Naive thymus-derived CD4-positive, alpha-beta T cell (primary cell): ENCODE data around the gene CHAT. TPM values are rescaled to one million over a fixed set of nuclear protein-coding genes. Genes with fewer than 3 reads are reported as not detected.

Experiments used
- ATAC-seq: fragments of 150-1000 bp; cut with Tn5 transposase; 2 replicates; pipeline ENCODE4 v1.10.0; 2021; ENCODE audit warnings: mild to moderate bottlenecking, moderate library complexity
- CTCF ChIA-PET: fragments of 350-600 bp; sonication (Branson Sonifier 250); formaldehyde crosslinking; loops from one replicate; lab custom pipeline; 2021; ENCODE audit warnings: antibody characterized with exemption; lab: Charles Lee
- POLR2A ChIA-PET: fragments of 350-600 bp; sonication (Branson Sonifier 250); formaldehyde crosslinking; loops from one replicate; lab custom pipeline; 2021; ENCODE audit warnings: antibody characterized with exemption, inconsistent platforms; lab: Charles Lee
- DNase-seq, 9 donors: peaks; one replicate each; pipeline versions ENCODE4 v3.0.0 to v3.0.0-alpha.2; 2020 to 2022; ENCODE audit warnings: mixed read lengths in 1 of 9
- H3K27ac ChIP-seq: one replicate; pipeline ENCODE4 v1.7.0; 2013; ENCODE audit warnings: mild to moderate bottlenecking, low read depth, low read length, moderate library complexity
- H3K27me3 ChIP-seq, 2 donors: one replicate each; pipeline ENCODE4 v1.7.0; 2013; ENCODE audit warnings: low read length in 2 of 2, mild to moderate bottlenecking in 2 of 2, moderate library complexity in 2 of 2; ENCODE audit not compliant: control insufficient read depth in 2 of 2, insufficient read depth in 2 of 2
- H3K36me3 ChIP-seq, 3 experiments: 1 replicate in 2 of 3; 2 replicates in 1 of 3; pipeline ENCODE4 v1.7.0; 2013; ENCODE audit warnings: low read length in 3 of 3, mild to moderate bottlenecking in 3 of 3, moderate library complexity in 1 of 3; ENCODE audit not compliant: insufficient read depth in 3 of 3, control insufficient read depth in 2 of 3
- H3K4me1 ChIP-seq, 2 donors: one replicate each; pipeline ENCODE4 v1.7.0; 2013; ENCODE audit warnings: low read length in 2 of 2, mild to moderate bottlenecking in 2 of 2, moderate library complexity in 1 of 2; ENCODE audit not compliant: control insufficient read depth in 2 of 2, insufficient read depth in 2 of 2
- H3K4me3 ChIP-seq: 2 replicates; pipeline ENCODE4 v1.7.0; 2013; ENCODE audit warnings: mild to moderate bottlenecking, low read length
- H3K9me3 ChIP-seq, 3 experiments: 1 replicate in 2 of 3; 2 replicates in 1 of 3; pipeline ENCODE4 v1.7.0; 2013; ENCODE audit warnings: low read length in 3 of 3; ENCODE audit not compliant: control insufficient read depth in 2 of 3
- H3K27ac Mint-ChIP-seq, 9 donors: one replicate each; pipeline ENCODE4 v1.8.0; 2020 to 2022; ENCODE audit warnings: mixed read lengths in 9 of 9, mild to moderate bottlenecking in 8 of 9, moderate library complexity in 5 of 9, inconsistent platforms in 2 of 9
- H3K27me3 Mint-ChIP-seq, 5 donors: one replicate each; pipeline ENCODE4 v1.8.0; 2021 to 2022; ENCODE audit warnings: mixed read lengths in 5 of 5, mild to moderate bottlenecking in 1 of 5
- H3K36me3 Mint-ChIP-seq, 5 donors: one replicate each; pipeline ENCODE4 v1.8.0; 2020 to 2022; ENCODE audit warnings: mixed read lengths in 5 of 5, mild to moderate bottlenecking in 3 of 5, inconsistent platforms in 1 of 5
- H3K4me1 Mint-ChIP-seq, 7 donors: one replicate each; pipeline ENCODE4 v1.8.0; 2020 to 2022; ENCODE audit warnings: mixed read lengths in 7 of 7, mild to moderate bottlenecking in 3 of 7, inconsistent platforms in 1 of 7
- H3K4me3 Mint-ChIP-seq, 10 donors: one replicate each; pipeline ENCODE4 v1.8.0; 2020 to 2022; ENCODE audit warnings: mild to moderate bottlenecking in 10 of 10, mixed read lengths in 10 of 10, moderate library complexity in 6 of 10, inconsistent platforms in 2 of 10
- H3K9me3 Mint-ChIP-seq, 11 donors: one replicate each; pipeline ENCODE4 v1.8.0; 2020 to 2022; ENCODE audit warnings: mixed read lengths in 11 of 11, mild to moderate bottlenecking in 4 of 11, inconsistent platforms in 1 of 11, moderate library complexity in 1 of 11
- intact Hi-C, 2 donors: fragments of 100-400 bp; cut with micrococcal nuclease; formaldehyde crosslinking; loops; one replicate each; pipeline ENCODE4 v1.15.1; 2023
- polyA plus RNA-seq, 2 donors: library from polyadenylated mRNA; unstranded; fragments of 300-500 nt; fragmentation: Illumina TruSeq; gene quantifications; one replicate each; pipeline ENCODE4 v1.2.3, GENCODE V29; 2021
- total RNA-seq, 6 experiments: library from RNA in 5 of 6; stranded (reverse) in 5 of 6; gene quantifications; 1 replicate in 5 of 6; 2 replicates in 1 of 6; pipeline ENCODE4 v1.2.3 and lab custom pipeline; 2021 to 2026

The CHAT gene
- total and polyA plus RNA-seq, 7 experiments from 2014 or later: not detected

DNA sequence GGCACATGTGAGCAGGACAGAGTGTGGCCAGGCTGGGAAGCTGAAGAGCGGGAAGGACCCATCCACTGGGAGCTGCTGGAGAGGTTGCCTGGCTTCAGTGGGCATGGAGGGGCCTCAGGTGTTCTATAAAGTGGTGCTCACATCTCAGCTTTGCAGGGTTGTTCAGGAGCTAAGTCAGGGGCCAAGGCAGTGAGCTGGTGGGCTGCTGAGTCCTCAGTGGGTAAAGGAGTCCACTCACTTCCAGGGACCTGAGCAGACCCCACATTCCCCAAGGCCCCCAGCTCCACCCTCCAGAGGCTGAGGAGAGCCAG, 36.8 kb downstream of the CHAT start:
- H3K4me1 ChIP-seq: no peaks in the 10 kb centered on the region
- no peak for ATAC-seq
- H3K4me3 ChIP-seq: no peak overlapping the region
- CTCF ChIA-PET: no interaction called here
- Mint-ChIP-seq H3K27ac (no peak overlapping the region), H3K4me3 (no peak overlapping the region), H3K9me3 (no peaks in the 10 kb centered on the region), H3K4me1 (peaks cover 0 to 21% (median 3%) of the 10 kb centered on the region in 7 donors), H3K27me3 (peaks cover 0 to 44% (median 7%) of the 10 kb centered on the region in 5 donors), H3K36me3 (no peaks in the 10 kb centered on the region)
- no peaks in the 10 kb centered on the region for H3K27me3 ChIP-seq
- no peak overlapping the region for H3K27ac ChIP-seq
- H3K36me3 ChIP-seq: no peaks in the 10 kb centered on the region
- no peak for DNase-seq
- H3K9me3 ChIP-seq: no peaks in the 10 kb centered on the region
- POLR2A ChIA-PET: no interaction called here
- intact Hi-C loops: no loop called here

DNA sequence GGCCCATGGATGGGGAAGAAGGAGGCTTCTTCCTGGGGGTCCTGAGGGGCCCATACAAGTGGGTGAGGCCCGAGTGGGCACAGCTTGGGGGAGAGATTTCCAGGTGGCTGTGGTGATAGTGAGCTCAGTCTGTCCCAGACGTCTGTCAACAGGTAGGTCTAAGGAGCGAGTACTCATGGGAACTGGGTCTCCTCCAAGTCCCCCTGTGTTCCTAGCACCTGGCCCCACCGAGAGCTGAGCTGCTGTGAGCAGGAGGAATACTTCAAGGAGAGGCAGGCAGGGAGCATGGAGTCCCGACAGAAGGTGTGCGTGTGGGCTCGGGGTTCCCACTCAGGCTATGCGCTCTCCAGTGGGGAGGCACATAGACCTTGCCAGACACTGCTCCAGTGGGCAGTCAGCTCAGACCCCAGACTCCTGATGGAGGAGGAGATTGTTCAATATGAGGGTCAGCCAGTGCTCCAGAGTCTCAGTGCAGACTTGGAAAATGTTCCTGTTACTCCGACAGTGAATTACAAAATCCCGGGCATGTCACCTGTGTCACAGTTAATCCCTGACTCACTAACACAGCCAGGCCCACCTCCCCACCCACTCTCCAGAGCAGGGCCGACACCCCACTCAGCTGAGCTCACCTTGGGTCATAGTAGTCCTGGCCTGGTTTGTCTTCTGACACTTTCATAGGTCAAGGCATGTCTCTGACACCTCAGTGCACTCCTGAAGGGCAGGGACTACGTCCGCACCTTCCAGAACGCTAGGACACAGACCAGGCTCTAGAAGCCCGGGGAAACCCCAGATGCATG, 37.4 kb downstream of the CHAT start:
- H3K4me1 ChIP-seq: no peaks in the 10 kb centered on the region
- no peaks in the 10 kb centered on the region for H3K36me3 Mint-ChIP-seq
- H3K9me3 Mint-ChIP-seq: peaks cover 0 to 1% (median 0%) of the 10 kb centered on the region in 11 donors
- H3K4me3 ChIP-seq: no peak overlapping the region
- no peaks in the 10 kb centered on the region for H3K9me3 ChIP-seq
- no peak overlapping the region for H3K27ac Mint-ChIP-seq
- H3K36me3 ChIP-seq: no peaks in the 10 kb centered on the region
- ATAC-seq (peak; percentile 18), DNase-seq (peak in 1 of 9 donors; percentile 9)
- intact Hi-C loops: no loop called here
- ChIA-PET CTCF (no interaction called here), POLR2A (no interaction called here)
- no peak overlapping the region for H3K4me3 Mint-ChIP-seq
- no peaks in the 10 kb centered on the region for H3K27me3 ChIP-seq
- peaks cover 0 to 48% (median 7%) of the 10 kb centered on the region in 5 donors for H3K27me3 Mint-ChIP-seq
- H3K4me1 Mint-ChIP-seq: peaks cover 0 to 21% (median 3%) of the 10 kb centered on the region in 7 donors
- H3K27ac ChIP-seq: no peak overlapping the region

DNA sequence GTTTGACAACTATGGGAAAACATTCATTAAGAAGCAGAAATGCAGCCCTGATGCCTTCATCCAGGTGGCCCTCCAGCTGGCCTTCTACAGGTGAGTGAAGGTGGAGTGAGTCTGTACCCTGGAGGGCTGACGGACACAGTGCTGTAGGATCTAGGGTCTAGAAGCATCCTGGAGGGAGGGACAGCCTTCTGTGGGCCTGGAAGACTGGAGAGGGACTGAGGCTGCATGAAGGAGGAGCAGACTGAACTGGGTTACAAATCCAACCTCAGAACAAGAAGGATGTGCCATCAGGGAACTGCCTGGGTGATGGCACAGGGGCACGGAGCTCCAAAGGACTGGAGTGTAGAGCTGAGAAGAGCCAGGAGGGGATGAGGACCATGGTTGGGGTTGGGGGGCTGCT, 38.1 kb downstream of the CHAT start:
- no peak overlapping the region for H3K27ac Mint-ChIP-seq
- intact Hi-C loops: no loop called here
- POLR2A ChIA-PET: no interaction called here

DNA sequence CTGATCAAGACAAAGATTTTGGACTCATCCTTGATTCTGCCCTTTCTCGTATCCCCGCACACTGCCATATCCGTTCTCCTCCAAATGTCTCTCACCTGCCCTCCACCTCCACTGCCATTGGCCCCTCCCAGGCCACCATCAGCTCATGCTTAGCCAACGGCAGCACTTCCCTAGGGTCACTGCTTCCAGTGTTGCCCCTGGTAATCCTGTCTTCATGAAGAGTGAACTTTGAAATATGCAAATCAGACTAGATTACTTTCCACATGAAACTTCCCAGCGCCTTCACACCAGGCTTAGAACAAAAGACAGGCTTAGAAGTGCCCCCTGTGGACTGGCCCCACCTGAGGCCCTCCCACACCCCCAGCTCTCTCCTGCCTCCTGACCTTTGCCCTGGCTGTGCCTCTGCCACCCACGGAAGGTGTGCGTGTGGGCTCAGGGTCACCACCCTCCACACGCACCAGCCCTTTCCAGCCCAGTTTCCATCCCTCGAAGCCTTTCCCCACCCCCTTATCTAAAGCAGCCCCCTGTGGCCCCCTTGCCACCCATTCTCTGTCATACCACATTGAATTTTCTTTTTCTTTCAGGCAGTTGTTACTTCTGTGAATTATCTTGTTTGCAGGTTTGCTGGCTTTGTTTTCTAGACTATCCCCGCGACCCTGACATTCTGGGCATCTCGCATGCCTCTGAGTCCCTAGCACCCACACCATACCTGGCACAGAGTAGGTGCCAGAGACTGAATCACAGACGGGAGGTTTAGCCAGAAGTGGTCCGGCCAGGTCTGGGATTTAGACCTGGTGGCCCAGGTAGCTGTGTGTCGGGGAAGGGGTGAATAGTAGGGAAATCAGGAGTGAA, 38.8 kb downstream of the CHAT start:
- no peaks in the 10 kb centered on the region for H3K36me3 Mint-ChIP-seq

More for the DNA sequence above, 38.1 kb downstream of the CHAT start:
- H3K4me1 Mint-ChIP-seq: peaks cover 0 to 21% (median 3%) of the 10 kb centered on the region in 7 donors
- H3K36me3 Mint-ChIP-seq: no peaks in the 10 kb centered on the region
- no peak for DNase-seq
- H3K27me3 Mint-ChIP-seq: peaks cover 0 to 53% (median 14%) of the 10 kb centered on the region in 5 donors
- Histone ChIP-seq H3K27ac (no peak overlapping the region), H3K4me1 (no peaks in the 10 kb centered on the region), H3K4me3 (no peak overlapping the region), H3K27me3 (no peaks in the 10 kb centered on the region), H3K36me3 (no peaks in the 10 kb centered on the region), H3K9me3 (no peaks in the 10 kb centered on the region)
- no peak for ATAC-seq
- H3K4me3 Mint-ChIP-seq: no peak overlapping the region
- peaks cover 0 to 7% (median 0%) of the 10 kb centered on the region in 11 donors for H3K9me3 Mint-ChIP-seq
- CTCF ChIA-PET: no interaction called here

DNA sequence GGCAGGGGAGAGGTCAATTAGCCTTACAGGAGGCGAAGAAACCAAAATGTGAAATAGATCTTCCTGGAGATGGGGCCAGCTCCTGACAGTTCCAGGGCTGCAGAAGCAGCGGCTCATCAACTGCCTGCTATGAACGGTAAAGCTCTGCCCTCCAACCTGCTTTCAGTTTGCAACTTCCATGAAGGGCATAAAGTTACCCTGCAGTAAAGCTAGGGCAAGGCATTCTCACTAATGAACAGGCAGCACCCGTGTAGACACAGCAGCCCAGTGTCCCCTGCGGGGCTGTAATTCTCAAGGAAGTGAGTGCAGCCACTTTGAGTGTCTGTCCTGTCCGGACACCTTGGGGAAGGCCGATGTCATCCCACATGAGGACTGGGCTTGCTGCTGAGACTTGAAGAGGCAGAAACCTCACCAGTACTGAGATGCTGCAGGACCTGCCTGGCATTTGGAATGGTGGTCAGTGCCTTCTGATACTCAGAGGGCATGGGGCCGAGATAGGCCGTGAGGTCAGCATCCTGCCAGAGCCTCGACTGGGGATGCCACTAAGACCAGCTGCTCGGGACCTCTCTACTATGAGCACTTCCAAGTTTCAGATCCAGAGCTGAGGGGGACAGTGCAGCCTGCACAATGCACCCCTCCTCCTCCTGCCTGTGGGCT, 39.6 kb downstream of the CHAT start:
- ChIA-PET CTCF (no interaction called here), POLR2A (no interaction called here)
- Histone ChIP-seq H3K27ac (no peak overlapping the region), H3K9me3 (no peaks in the 10 kb centered on the region), H3K4me1 (no peaks in the 10 kb centered on the region), H3K27me3 (no peaks in the 10 kb centered on the region), H3K36me3 (no peaks in the 10 kb centered on the region), H3K4me3 (no peak overlapping the region)
- no peak for DNase-seq
- intact Hi-C loops: no loop called here
- H3K27me3 Mint-ChIP-seq: peaks cover 0 to 51% (median 10%) of the 10 kb centered on the region in 5 donors
- no peak for ATAC-seq
- H3K4me3 Mint-ChIP-seq: no peak overlapping the region
- H3K36me3 Mint-ChIP-seq: no peaks in the 10 kb centered on the region
- H3K27ac Mint-ChIP-seq: no peak overlapping the region
- H3K4me1 Mint-ChIP-seq: peaks cover 0 to 19% (median 3%) of the 10 kb centered on the region in 7 donors
- H3K9me3 Mint-ChIP-seq: peaks cover 0 to 16% (median 4%) of the 10 kb centered on the region in 11 donors

More for the DNA sequence above, 38.8 kb downstream of the CHAT start:
- Mint-ChIP-seq H3K4me1 (peaks cover 0 to 21% (median 3%) of the 10 kb centered on the region in 7 donors), H3K27ac (no peak overlapping the region), H3K9me3 (peaks cover 0 to 13% (median 3%) of the 10 kb centered on the region in 11 donors), H3K4me3 (no peak overlapping the region), H3K27me3 (peaks cover 0 to 53% (median 10%) of the 10 kb centered on the region in 5 donors)
- H3K27me3 ChIP-seq: no peaks in the 10 kb centered on the region
- intact Hi-C loops: no loop called here
- H3K4me1 ChIP-seq: no peaks in the 10 kb centered on the region
- H3K4me3 ChIP-seq: no peak overlapping the region
- ATAC-seq: no peak
- no peaks in the 10 kb centered on the region for H3K36me3 ChIP-seq
- ChIA-PET CTCF (no interaction called here), POLR2A (no interaction called here)
- no peaks in the 10 kb centered on the region for H3K9me3 ChIP-seq
- DNase-seq: no peak
- H3K27ac ChIP-seq: no peak overlapping the region

DNA sequence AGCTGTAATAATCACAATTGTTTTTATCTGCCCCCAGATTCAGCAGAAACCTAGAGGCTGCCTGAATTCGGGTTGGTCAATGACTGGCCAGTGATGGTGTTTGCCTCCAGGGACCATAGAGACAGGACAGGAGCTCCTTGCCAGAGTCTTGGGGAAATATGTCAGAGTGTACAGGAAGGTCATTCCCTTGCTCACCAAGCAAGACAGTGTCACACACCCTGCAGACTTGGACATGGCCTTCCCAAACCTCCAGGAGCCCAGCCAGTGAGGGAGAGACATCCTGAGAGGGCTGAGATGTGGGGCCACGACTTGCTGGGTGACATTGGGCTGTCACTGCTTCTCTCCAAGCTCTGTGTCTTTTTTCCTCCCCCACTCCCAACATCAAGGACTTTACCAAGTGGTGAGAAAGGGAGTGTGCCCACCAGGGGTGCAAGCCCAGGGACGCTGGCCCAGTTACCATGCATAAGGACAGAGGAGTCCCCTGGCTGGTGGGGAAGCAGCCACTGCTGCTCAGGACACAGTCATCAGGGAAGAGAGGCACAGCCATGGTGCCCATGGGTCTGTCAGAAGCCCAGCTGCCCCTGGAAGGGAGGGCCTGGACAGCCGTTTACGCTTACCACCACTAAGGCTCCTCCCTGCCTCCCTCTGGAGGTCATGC, 40.3 kb downstream of the CHAT start:
- no peak overlapping the region for H3K4me3 ChIP-seq
- no peak overlapping the region for H3K27ac Mint-ChIP-seq
- no peaks in the 10 kb centered on the region for H3K4me1 ChIP-seq
- H3K36me3 ChIP-seq: no peaks in the 10 kb centered on the region
- peaks cover 0 to under 1% (median 0%) of the 10 kb centered on the region in 3 experiments for H3K9me3 ChIP-seq
- peaks cover 0 to 11% (median 2%) of the 10 kb centered on the region in 7 donors for H3K4me1 Mint-ChIP-seq
- ChIA-PET CTCF (no interaction called here), POLR2A (no interaction called here)
- peaks cover 0 to 53% (median 14%) of the 10 kb centered on the region in 5 donors for H3K27me3 Mint-ChIP-seq
- intact Hi-C loops: no loop called here
- ATAC-seq: no peak
- peaks cover 1 to 23% (median 8%) of the 10 kb centered on the region in 11 donors for H3K9me3 Mint-ChIP-seq
- H3K4me3 Mint-ChIP-seq: no peak overlapping the region
- H3K27ac ChIP-seq: no peak overlapping the region
- DNase-seq: no peak
- peaks cover 0 to 6% (median 4%) of the 10 kb centered on the region in 5 donors for H3K36me3 Mint-ChIP-seq
- no peaks in the 10 kb centered on the region for H3K27me3 ChIP-seq
